H9 (cell line): ENCODE measurements around the gene UNC5C. TPM values are rescaled to one million over a fixed set of nuclear protein-coding genes. Genes with fewer than 3 reads are reported as not detected.
A peak's percentile ranks its signal among the peaks of the same experiment; 100 is the strongest.

Experiments
- DNase-seq: peaks from one replicate; pipeline ENCODE4 v3.0.0-alpha.2; 2017
- H2AFZ ChIP-seq: one replicate; pipeline ENCODE4 v1.6.1; 2013; ENCODE audit warnings: mild to moderate bottlenecking, low read length, control low read depth, moderate library complexity
- H2AK5ac ChIP-seq: 2 replicates; pipeline ENCODE4 v1.6.1; 2013; ENCODE audit warnings: low read length, control low read depth, mixed read lengths; ENCODE audit not compliant: insufficient read length
- H2BK120ac ChIP-seq: one replicate; pipeline ENCODE4 v1.6.1; 2013; ENCODE audit warnings: low read depth, mild to moderate bottlenecking, low read length, control low read depth, inconsistent platforms; ENCODE audit not compliant: poor library complexity, severe bottlenecking
- H2BK12ac ChIP-seq: 2 replicates; pipeline ENCODE4 v1.6.1; 2013; ENCODE audit warnings: low read length, control low read depth, mixed read lengths, low read depth; ENCODE audit not compliant: insufficient read length
- H2BK15ac ChIP-seq: 2 replicates; pipeline ENCODE4 v1.6.1; 2013; ENCODE audit warnings: low read depth, low read length, control low read depth
- H2BK20ac ChIP-seq: one replicate; pipeline ENCODE4 v1.6.1; 2013; ENCODE audit warnings: low read depth, mild to moderate bottlenecking, low read length, control low read depth, inconsistent platforms; ENCODE audit not compliant: poor library complexity, severe bottlenecking
- H2BK5ac ChIP-seq: 2 replicates; pipeline ENCODE4 v1.6.1; 2013; ENCODE audit warnings: low read length, control low read depth, mixed read lengths; ENCODE audit not compliant: insufficient read length
- H3K14ac ChIP-seq: 2 replicates; pipeline ENCODE4 v1.6.1; 2013; ENCODE audit warnings: low read length, control low read depth; ENCODE audit not compliant: insufficient read depth
- H3K18ac ChIP-seq: 2 replicates; pipeline ENCODE4 v1.6.1; 2013; ENCODE audit warnings: low read depth, mild to moderate bottlenecking, mixed read lengths, low read length, control low read depth; ENCODE audit not compliant: insufficient read length
- H3K23ac ChIP-seq: 2 replicates; pipeline ENCODE4 v1.6.1; 2013; ENCODE audit warnings: low read length, control low read depth, mixed read lengths, low read depth; ENCODE audit not compliant: insufficient read length
- H3K23me2 ChIP-seq: 2 replicates; pipeline ENCODE4 v1.6.1; 2013; ENCODE audit warnings: low read depth, mild to moderate bottlenecking, mixed read lengths, low read length, control low read depth; ENCODE audit not compliant: insufficient read length, poor library complexity, severe bottlenecking
- H3K27ac ChIP-seq: 2 replicates; pipeline ENCODE4 v1.5.1; 2013; ENCODE audit warnings: low read length, control low read depth, mixed read lengths, low read depth; ENCODE audit not compliant: insufficient read length
- H3K27me3 ChIP-seq: 2 replicates; pipeline ENCODE4 v1.6.1; 2013; ENCODE audit warnings: low read length, control low read depth, inconsistent platforms; ENCODE audit not compliant: insufficient read depth
- H3K4ac ChIP-seq: 2 replicates; pipeline ENCODE4 v1.6.1; 2013; ENCODE audit warnings: low read depth, mild to moderate bottlenecking, control low read depth, inconsistent platforms, low read length, moderate library complexity
- H3K4me1 ChIP-seq: 2 replicates; pipeline ENCODE4 v1.6.1; 2013; ENCODE audit warnings: low read length, control low read depth, inconsistent platforms; ENCODE audit not compliant: insufficient read depth
- H3K4me2 ChIP-seq: 2 replicates; pipeline ENCODE4 v1.6.1; 2013; ENCODE audit warnings: low read length, control low read depth, mixed read lengths; ENCODE audit not compliant: insufficient read length, insufficient read depth
- H3K56ac ChIP-seq: 2 replicates; pipeline ENCODE4 v1.6.1; 2013; ENCODE audit warnings: low read depth, mild to moderate bottlenecking, mixed read lengths, low read length, control low read depth; ENCODE audit not compliant: insufficient read length
- H3K79me1 ChIP-seq: 2 replicates; pipeline ENCODE4 v1.6.1; 2013; ENCODE audit warnings: low read depth, mild to moderate bottlenecking, moderate library complexity, low read length, control low read depth, inconsistent platforms; ENCODE audit not compliant: insufficient read depth, poor library complexity, severe bottlenecking
- H3K79me2 ChIP-seq: 2 replicates; pipeline ENCODE4 v1.6.1; 2013; ENCODE audit warnings: low read length, control low read depth, inconsistent platforms; ENCODE audit not compliant: insufficient read depth
- H3K9ac ChIP-seq: 2 replicates; pipeline ENCODE4 v1.6.1; 2013; ENCODE audit warnings: low read length, control low read depth, mixed read lengths; ENCODE audit not compliant: insufficient read length; ENCODE audit errors: extremely low read depth
- H3K9me3 ChIP-seq: one replicate; pipeline ENCODE4 v1.6.1; 2013; ENCODE audit warnings: low read depth, low read length, inconsistent platforms; ENCODE audit not compliant: control insufficient read depth
- H3T11ph ChIP-seq: one replicate; pipeline ENCODE4 v1.6.1; 2013; ENCODE audit warnings: mild to moderate bottlenecking, low read length, control low read depth, inconsistent platforms
- H4K20me1 ChIP-seq: one replicate; pipeline ENCODE4 v1.6.1; 2013; ENCODE audit not compliant: control insufficient read depth, insufficient read length, insufficient read depth
- H4K5ac ChIP-seq: 2 replicates; pipeline ENCODE4 v1.6.1; 2013; ENCODE audit warnings: low read depth, mild to moderate bottlenecking, mixed read lengths, low read length, control low read depth; ENCODE audit not compliant: insufficient read length
- H4K8ac ChIP-seq: replicated peaks from 2 replicates; pipeline ENCODE4 v1.6.1; 2013; ENCODE audit warnings: low read length, control low read depth, mixed read lengths, low read depth; ENCODE audit not compliant: insufficient read length
- H4K91ac ChIP-seq: 2 replicates; pipeline ENCODE4 v1.6.1; 2013; ENCODE audit warnings: low read depth, mild to moderate bottlenecking, moderate library complexity, mixed read lengths, low read length, control low read depth; ENCODE audit not compliant: insufficient read length
- H3K27ac Mint-ChIP-seq, 3 experiments: 2 replicates in 2 of 3; 3 replicates in 1 of 3; pipeline ENCODE4 v1.8.0; 2020 to 2021; ENCODE audit warnings: mixed read lengths in 3 of 3, mild to moderate bottlenecking in 1 of 3, moderate library complexity in 1 of 3
- H3K27me3 Mint-ChIP-seq: 2 replicates; pipeline ENCODE4 v1.8.0; 2021; ENCODE audit warnings: low read depth, mild to moderate bottlenecking, moderate library complexity, mixed read lengths
- H3K36me3 Mint-ChIP-seq, 3 experiments: 2 replicates in 2 of 3; 3 replicates in 1 of 3; pipeline ENCODE4 v1.8.0; 2020 to 2021; ENCODE audit warnings: low read depth in 3 of 3, mixed read lengths in 3 of 3; ENCODE audit not compliant: insufficient read depth in 1 of 3
- H3K4me1 Mint-ChIP-seq, 2 experiments: 2 replicates each; pipeline ENCODE4 v1.8.0; 2020; ENCODE audit warnings: mixed read lengths in 2 of 2
- H3K4me3 Mint-ChIP-seq, 2 experiments: 2 replicates in 1 of 2; 3 replicates in 1 of 2; pipeline ENCODE4 v1.8.0; 2020 to 2021; ENCODE audit warnings: mild to moderate bottlenecking in 2 of 2, mixed read lengths in 2 of 2, moderate library complexity in 1 of 2
- H3K9me3 Mint-ChIP-seq, 2 experiments: 2 replicates in 1 of 2; 3 replicates in 1 of 2; pipeline ENCODE4 v1.8.0; 2020; ENCODE audit warnings: mild to moderate bottlenecking in 2 of 2, mixed read lengths in 2 of 2, moderate library complexity in 1 of 2
- WGBS: extraction: QIAGEN DNeasy Blood & Tissue Kit; methylation state at CpG from one replicate; pipeline ENCODE4 v1.1.7; 2013; ENCODE audit warnings: missing lambda C conversion rate, low lambda C conversion rate, mixed read lengths; ENCODE audit not compliant: insufficient read length; ENCODE audit errors: extremely low coverage; 5-methylcytosine and 5-hydroxymethylcytosine counted together
- total RNA-seq: library from RNA; stranded (reverse); gene quantifications from 2 replicates; pipeline ENCODE4 v1.2.1, GENCODE V29; 2021
- TF ChIP-seq, protein P1 (sequence below): fragments of 200-600 bp; sonication (generic); conservative IDR thresholded peaks from 3 replicates; pipeline ENCODE4 v1.8.0; 2021; ENCODE audit warnings: antibody characterized with exemption, mild to moderate bottlenecking

UNC5C gene
- total RNA-seq, 1 experiment from 2014 or later: not detected

DNA sequence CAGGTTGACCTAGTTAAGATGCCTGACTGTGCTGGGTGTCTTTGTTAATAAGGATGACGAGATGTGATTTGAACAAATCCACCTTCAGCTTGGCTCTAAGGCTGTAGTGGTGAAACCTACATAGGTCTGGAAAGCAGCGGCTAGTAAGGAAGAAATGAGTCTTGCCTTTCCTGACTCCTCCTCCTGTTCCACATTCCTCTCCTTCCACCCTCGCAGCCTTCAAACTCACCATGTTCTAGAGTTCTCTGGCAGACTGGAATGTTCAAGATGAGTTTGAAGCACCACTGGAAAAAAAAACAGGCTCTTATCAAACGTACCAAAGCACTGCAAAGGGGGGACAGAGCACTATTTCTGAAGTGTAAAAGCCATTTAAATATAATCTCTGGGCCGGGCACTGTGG, 395.6 kb downstream of the UNC5C start:
- Histone ChIP-seq H4K5ac (no peak overlapping the region), H3K27me3 (no peaks in the 10 kb centered on the region), H3K9ac (no peak overlapping the region), H2BK15ac (no peak overlapping the region), H3K18ac (no peak overlapping the region), H4K20me1 (no peaks in the 10 kb centered on the region), H3K23ac (no peak overlapping the region), H3K4me2 (no peak overlapping the region), H3K79me1 (no peaks in the 10 kb centered on the region), H3K4me1 (no peaks in the 10 kb centered on the region), H3K14ac (no peak overlapping the region), H2BK12ac (no peak overlapping the region), H3T11ph (no peak overlapping the region), H3K9me3 (no peaks in the 10 kb centered on the region), H3K56ac (no peak overlapping the region), H2BK5ac (no peak overlapping the region), H2BK120ac (no peak overlapping the region), H4K91ac (no peak overlapping the region), H3K27ac (no peak overlapping the region), H4K8ac (no peak overlapping the region), H3K23me2 (no peaks in the 10 kb centered on the region), H2BK20ac (no peak overlapping the region), H2AK5ac (no peak overlapping the region), H3K79me2 (no peaks in the 10 kb centered on the region), H3K4ac (no peak overlapping the region), H2AFZ (no peak overlapping the region)
- Mint-ChIP-seq H3K36me3 (no peaks in the 10 kb centered on the region), H3K4me1 (no peaks in the 10 kb centered on the region; a peak in 1 of 4 replicates), H3K9me3 (no peaks in the 10 kb centered on the region), H3K4me3 (no peak overlapping the region), H3K27ac (peak overlapping the region in 1 of 3 experiments; percentile 20; a peak in 2 of 7 replicates), H3K27me3 (no peaks in the 10 kb centered on the region)
- TF ChIP-seq, protein P1, sequence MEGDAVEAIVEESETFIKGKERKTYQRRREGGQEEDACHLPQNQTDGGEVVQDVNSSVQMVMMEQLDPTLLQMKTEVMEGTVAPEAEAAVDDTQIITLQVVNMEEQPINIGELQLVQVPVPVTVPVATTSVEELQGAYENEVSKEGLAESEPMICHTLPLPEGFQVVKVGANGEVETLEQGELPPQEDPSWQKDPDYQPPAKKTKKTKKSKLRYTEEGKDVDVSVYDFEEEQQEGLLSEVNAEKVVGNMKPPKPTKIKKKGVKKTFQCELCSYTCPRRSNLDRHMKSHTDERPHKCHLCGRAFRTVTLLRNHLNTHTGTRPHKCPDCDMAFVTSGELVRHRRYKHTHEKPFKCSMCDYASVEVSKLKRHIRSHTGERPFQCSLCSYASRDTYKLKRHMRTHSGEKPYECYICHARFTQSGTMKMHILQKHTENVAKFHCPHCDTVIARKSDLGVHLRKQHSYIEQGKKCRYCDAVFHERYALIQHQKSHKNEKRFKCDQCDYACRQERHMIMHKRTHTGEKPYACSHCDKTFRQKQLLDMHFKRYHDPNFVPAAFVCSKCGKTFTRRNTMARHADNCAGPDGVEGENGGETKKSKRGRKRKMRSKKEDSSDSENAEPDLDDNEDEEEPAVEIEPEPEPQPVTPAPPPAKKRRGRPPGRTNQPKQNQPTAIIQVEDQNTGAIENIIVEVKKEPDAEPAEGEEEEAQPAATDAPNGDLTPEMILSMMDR: no peak
- WGBS: no CpG with 5 or more reads among the region's 5 CpGs
- DNase-seq: no peak
